CD14-positive monocyte (primary cell): ENCODE data around the gene GRN. TPM values are rescaled to one million over a fixed set of nuclear protein-coding genes. Genes with fewer than 3 reads are reported as not detected.
"Not testable (repeated sequence)": the region's sequence is repeated elsewhere in the genome, so short reads cannot be mapped to it uniquely, and the experiment has no call there.

Experiments used
- DNase-seq, 3 donors: peaks; one replicate each; pipeline ENCODE4 v3.0.0-alpha.2; 2011 to 2022
- H2AFZ ChIP-seq: 2 replicates; pipeline ENCODE4 v1.6.0; 2012; ENCODE audit warnings: mild to moderate bottlenecking, low read depth, low read length, inconsistent platforms; ENCODE audit not compliant: insufficient read depth, poor library complexity, severe bottlenecking
- H3K27ac ChIP-seq, 2 donors: 1 replicate in 1 of 2; 2 replicates in 1 of 2; pipeline ENCODE4 v1.5.1; 2012 to 2013; ENCODE audit warnings: low read length in 2 of 2, control low read depth in 1 of 2, inconsistent platforms in 1 of 2, low read depth in 1 of 2, mild to moderate bottlenecking in 1 of 2
- H3K27me3 ChIP-seq, 2 donors: one replicate each; pipeline versions ENCODE4 v1.6.0 to v1.6.1; 2011 to 2013; ENCODE audit warnings: low read length in 2 of 2; ENCODE audit not compliant: control insufficient read depth in 2 of 2, insufficient read depth in 2 of 2
- H3K36me3 ChIP-seq, 2 donors: replicated peaks in 1 of 2; 1 replicate in 1 of 2; 2 replicates in 1 of 2; pipeline versions ENCODE4 v1.5.1 to v1.6.1; 2012 to 2013; ENCODE audit warnings: low read length in 2 of 2, control low read depth in 1 of 2, inconsistent platforms in 1 of 2, mild to moderate bottlenecking in 1 of 2; ENCODE audit not compliant: insufficient read depth in 2 of 2, control insufficient read depth in 1 of 2
- H3K4me1 ChIP-seq, 2 donors: 1 replicate in 1 of 2; 2 replicates in 1 of 2; pipeline versions ENCODE4 v1.5.1 to v1.6.1; 2012 to 2013; ENCODE audit warnings: low read length in 2 of 2, control low read depth in 1 of 2, inconsistent platforms in 1 of 2, mild to moderate bottlenecking in 1 of 2, moderate library complexity in 1 of 2; ENCODE audit not compliant: insufficient read depth in 2 of 2, control insufficient read depth in 1 of 2
- H3K4me2 ChIP-seq: replicated peaks from 2 replicates; pipeline ENCODE3; 2012; ENCODE audit warnings: low read length, moderate library complexity, mild to moderate bottlenecking; ENCODE audit not compliant: poor library complexity, severe bottlenecking; ENCODE audit errors: extremely low read depth
- H3K4me3 ChIP-seq, 3 experiments: fragments of 200-600 bp in 1 of 3; sonication (generic) in 1 of 3; replicated peaks in 1 of 3; 1 replicate in 2 of 3; 2 replicates in 1 of 3; pipeline ENCODE4 v1.5.1; 2011 to 2013; ENCODE audit warnings: low read length in 3 of 3, mild to moderate bottlenecking in 3 of 3, control low read depth in 2 of 3, low read depth in 2 of 3, inconsistent platforms in 1 of 3, moderate library complexity in 1 of 3
- H3K79me2 ChIP-seq: 2 replicates; pipeline ENCODE4 v1.6.0; 2012; ENCODE audit warnings: mild to moderate bottlenecking, control low read depth, inconsistent platforms, low read length, moderate library complexity; ENCODE audit not compliant: insufficient read depth
- H3K9ac ChIP-seq: 2 replicates; pipeline ENCODE4 v1.6.0; 2017; ENCODE audit warnings: low read length, mild to moderate bottlenecking; ENCODE audit not compliant: insufficient read depth, poor library complexity, severe bottlenecking
- H3K9me3 ChIP-seq, 2 donors: replicated peaks in 1 of 2; 1 replicate in 1 of 2; 2 replicates in 1 of 2; pipeline versions ENCODE4 v1.5.1 to v1.6.1; 2012 to 2013; ENCODE audit warnings: low read length in 2 of 2, control low read depth in 1 of 2; ENCODE audit not compliant: control insufficient read depth in 1 of 2, insufficient read depth in 1 of 2
- H4K20me1 ChIP-seq: 2 replicates; pipeline ENCODE4 v1.6.0; 2012; ENCODE audit warnings: mild to moderate bottlenecking, low read length, control low read depth, moderate library complexity; ENCODE audit not compliant: insufficient read depth
- H3K27ac Mint-ChIP-seq, 7 donors: one replicate each; pipeline ENCODE4 v1.8.0; 2020; ENCODE audit warnings: mild to moderate bottlenecking in 7 of 7, mixed read lengths in 7 of 7, moderate library complexity in 6 of 7, inconsistent platforms in 2 of 7
- H3K27me3 Mint-ChIP-seq, 3 donors: one replicate each; pipeline ENCODE4 v1.8.0; 2021 to 2022; ENCODE audit warnings: low read depth in 3 of 3, mild to moderate bottlenecking in 3 of 3, mixed read lengths in 3 of 3, moderate library complexity in 3 of 3, inconsistent platforms in 1 of 3
- H3K36me3 Mint-ChIP-seq, 2 donors: one replicate each; pipeline ENCODE4 v1.8.0; 2020; ENCODE audit warnings: mixed read lengths in 2 of 2, inconsistent platforms in 1 of 2, mild to moderate bottlenecking in 1 of 2
- H3K4me1 Mint-ChIP-seq: one replicate; pipeline ENCODE4 v1.8.0; 2020; ENCODE audit warnings: mild to moderate bottlenecking, mixed read lengths
- H3K4me3 Mint-ChIP-seq, 2 donors: one replicate each; pipeline ENCODE4 v1.8.0; 2020; ENCODE audit warnings: mild to moderate bottlenecking in 2 of 2, mixed read lengths in 2 of 2, moderate library complexity in 1 of 2
- H3K9me3 Mint-ChIP-seq, 7 donors: one replicate each; pipeline ENCODE4 v1.8.0; 2020 to 2022; ENCODE audit warnings: mixed read lengths in 7 of 7, mild to moderate bottlenecking in 6 of 7, moderate library complexity in 6 of 7, inconsistent platforms in 2 of 7
- WGBS: methylation state at CpG from one replicate; pipeline ENCODE4 v1.1.5; 2013; ENCODE audit warnings: missing lambda C conversion rate; ENCODE audit not compliant: insufficient coverage; 5-methylcytosine and 5-hydroxymethylcytosine counted together
- intact Hi-C, 2 donors: fragments of 100-400 bp; cut with micrococcal nuclease; formaldehyde crosslinking; loops; one replicate each; pipeline versions ENCODE4 v1.15.0 to v1.15.1; 2023
- polyA plus RNA-seq, 3 donors: library from polyadenylated mRNA; depleted of rRNA in 1 of 3; unstranded in 2 of 3; stranded (reverse) in 1 of 3; fragments of 300-500 nt in 2 of 3; fragments of >200 nt in 1 of 3; fragmentation: Illumina TruSeq in 2 of 3; gene quantifications; 1 replicate in 2 of 3; 2 replicates in 1 of 3; pipeline ENCODE4 v1.2.3, GENCODE V29; 2012 to 2021
- TF ChIP-seq, protein P1 (sequence below): fragments of 200-600 bp; IDR thresholded peaks from one replicate; pipeline ENCODE4 v1.8.0; 2022; ENCODE audit warnings: antibody characterized with exemption, mild to moderate bottlenecking

The GRN gene
- polyA plus RNA-seq, 3 donors, result 1,303 to 1,960 (median 1,361) TPM

GRCh38 chr17:44326861-44327444 is 18.1 kb upstream of the GRN start:
- peak overlapping the region; percentile 94 for H3K4me2 ChIP-seq
- peak overlapping the region in 1 of 3 experiments; percentile 42 for H3K4me3 ChIP-seq
- 25% methylated on average over 14 of the region's 31 CpGs for WGBS
- Mint-ChIP-seq H3K9me3 (peaks cover 0 to 1% (median 0%) of the 10 kb centered on the region in 7 donors), H3K4me3 (peak overlapping the region; percentile 58 to 75), H3K27me3 (no peaks in the 10 kb centered on the region), H3K36me3 (peaks cover 3 to 6% of the 10 kb centered on the region in 2 donors), H3K4me1 (peaks cover 46% of the 10 kb centered on the region), H3K27ac (peak overlapping the region; percentile 72 to 92 (median 88))
- peak; percentile 92 to 93 (median 93) for DNase-seq
- H3K9me3 ChIP-seq, result no peaks in the 10 kb centered on the region
- H3K27me3 ChIP-seq, result no peaks in the 10 kb centered on the region
- no peak overlapping the region for H3K9ac ChIP-seq
- peaks cover 3 to 6% of the 10 kb centered on the region in 2 donors for H3K36me3 ChIP-seq
- TF ChIP-seq, protein P1, sequence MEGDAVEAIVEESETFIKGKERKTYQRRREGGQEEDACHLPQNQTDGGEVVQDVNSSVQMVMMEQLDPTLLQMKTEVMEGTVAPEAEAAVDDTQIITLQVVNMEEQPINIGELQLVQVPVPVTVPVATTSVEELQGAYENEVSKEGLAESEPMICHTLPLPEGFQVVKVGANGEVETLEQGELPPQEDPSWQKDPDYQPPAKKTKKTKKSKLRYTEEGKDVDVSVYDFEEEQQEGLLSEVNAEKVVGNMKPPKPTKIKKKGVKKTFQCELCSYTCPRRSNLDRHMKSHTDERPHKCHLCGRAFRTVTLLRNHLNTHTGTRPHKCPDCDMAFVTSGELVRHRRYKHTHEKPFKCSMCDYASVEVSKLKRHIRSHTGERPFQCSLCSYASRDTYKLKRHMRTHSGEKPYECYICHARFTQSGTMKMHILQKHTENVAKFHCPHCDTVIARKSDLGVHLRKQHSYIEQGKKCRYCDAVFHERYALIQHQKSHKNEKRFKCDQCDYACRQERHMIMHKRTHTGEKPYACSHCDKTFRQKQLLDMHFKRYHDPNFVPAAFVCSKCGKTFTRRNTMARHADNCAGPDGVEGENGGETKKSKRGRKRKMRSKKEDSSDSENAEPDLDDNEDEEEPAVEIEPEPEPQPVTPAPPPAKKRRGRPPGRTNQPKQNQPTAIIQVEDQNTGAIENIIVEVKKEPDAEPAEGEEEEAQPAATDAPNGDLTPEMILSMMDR, result no peak
- no peak overlapping the region for H3K27ac ChIP-seq
- intact Hi-C loops, result loop anchor here in 1 of 2 donors (10.0 kb wide), 1 partner anchor 202 kb away; the partner anchor contains the start of gene HDAC5
- peaks cover 9% of the 10 kb centered on the region for H3K79me2 ChIP-seq
- peaks cover 42 to 52% of the 10 kb centered on the region in 2 donors for H3K4me1 ChIP-seq
- H2AFZ ChIP-seq, result no peak overlapping the region
- H4K20me1 ChIP-seq, result no peaks in the 10 kb centered on the region

- Histone ChIP-seq H2AFZ (peak overlapping the region; percentile 21), H3K27me3 (no peaks in the 10 kb centered on the region), H3K36me3 (no peaks in the 10 kb centered on the region), H3K4me3 (no peak overlapping the region), H3K27ac (no peak overlapping the region), H3K4me2 (no peak overlapping the region), H3K79me2 (peaks cover 9% of the 10 kb centered on the region), H4K20me1 (no peaks in the 10 kb centered on the region), H3K9me3 (no peaks in the 10 kb centered on the region), H3K9ac (no peak overlapping the region), H3K4me1 (peaks cover 51 to 62% of the 10 kb centered on the region in 2 donors)
- peak overlapping the region in 4 of 7 donors; percentile 16 to 41 (median 20) for H3K27ac Mint-ChIP-seq
- no peaks in the 10 kb centered on the region for H3K36me3 Mint-ChIP-seq
- peaks cover 54% of the 10 kb centered on the region for H3K4me1 Mint-ChIP-seq
- TF ChIP-seq, protein P1, result no peak
- 81% methylated on average over 2 of the region's 7 CpGs for WGBS
- peaks cover 0 to 2% (median 0%) of the 10 kb centered on the region in 7 donors for H3K9me3 Mint-ChIP-seq
- intact Hi-C loops, result loop anchor here in 1 of 2 donors (10.0 kb wide), 1 partner anchor 203 kb away; the partner anchor contains the start of gene HDAC5
- no peak overlapping the region for H3K4me3 Mint-ChIP-seq
- H3K27me3 Mint-ChIP-seq, result no peaks in the 10 kb centered on the region
- DNase-seq, result no peak
Observed at GRCh38 chr17:44327715-44328449, 17.2 kb upstream of the GRN start.

GRCh38 chr17:44329516-44329915 is 15.6 kb upstream of the GRN start:
- H3K4me3 Mint-ChIP-seq, H3K27me3 Mint-ChIP-seq, H3K4me2 ChIP-seq, H3K27me3 ChIP-seq, DNase-seq, H3K27ac ChIP-seq, H3K27ac Mint-ChIP-seq, H4K20me1 ChIP-seq, H3K4me3 ChIP-seq, H3K36me3 ChIP-seq, H3K9me3 Mint-ChIP-seq, H3K36me3 Mint-ChIP-seq, H3K79me2 ChIP-seq, H3K9ac ChIP-seq, H2AFZ ChIP-seq, H3K9me3 ChIP-seq: not testable (repeated sequence)
- H3K4me1 ChIP-seq, result peaks cover 58 to 66% of the 10 kb centered on the region in 2 donors
- WGBS, result 100% methylated on average over 4 of the region's 7 CpGs
- intact Hi-C loops, result loop anchor here in 1 of 2 donors (10.0 kb wide), 1 partner anchor 205 kb away; the partner anchor contains the start of gene HDAC5
- H3K4me1 Mint-ChIP-seq, result peaks cover 59% of the 10 kb centered on the region
